ENCODE results near the gene SGK2.
"Not testable (repeated sequence)": the region's sequence is repeated elsewhere in the genome, so short reads cannot be mapped to it uniquely, and the experiment has no call there.

Gene SGK2

GRCh38 chr20:43586641-43587040 is 27.8 kb downstream of the SGK2 start:
- no peak overlapping the region for H2AFZ ChIP-seq
- H3K27me3 ChIP-seq (ENCODE audit: control insufficient read depth, insufficient read depth, low read length), result no peaks in the 10 kb centered on the region
- H3K4me2 ChIP-seq (ENCODE audit: low read length), result no peak overlapping the region
- H3K9me3 ChIP-seq (ENCODE audit: control insufficient read depth, low read length), result no peaks in the 10 kb centered on the region
- no peak for TF ChIP-seq CTCF (IDR thresholded peaks at IDR 0.05)
- no peaks in the 10 kb centered on the region for H3K36me3 ChIP-seq (ENCODE audit: control insufficient read depth, insufficient read depth, low read length)
- no peak overlapping the region for H3K4me3 ChIP-seq (ENCODE audit: low read depth, low read length)
- H3K4me1 ChIP-seq, result peaks cover 3% of the 10 kb centered on the region
- H3K9ac ChIP-seq, result no peak overlapping the region
- H3K79me2 ChIP-seq, result peaks cover 9% of the 10 kb centered on the region
- no peak overlapping the region for H3K27ac ChIP-seq

GRCh38 chr20:43588526-43588925 is 29.7 kb downstream of the SGK2 start:
- H3K36me3 ChIP-seq (ENCODE audit: control insufficient read depth, insufficient read depth, low read length); H3K4me2 ChIP-seq (ENCODE audit: low read length); H3K79me2 ChIP-seq; H3K9me3 ChIP-seq (ENCODE audit: control insufficient read depth, low read length); H3K9ac ChIP-seq; H3K27ac ChIP-seq; H2AFZ ChIP-seq; H3K4me3 ChIP-seq (ENCODE audit: low read depth, low read length); H3K4me1 ChIP-seq; H3K27me3 ChIP-seq (ENCODE audit: control insufficient read depth, insufficient read depth, low read length): not testable (repeated sequence)

GRCh38 chr20:43590036-43590391 is 31.2 kb downstream of the SGK2 start:
- no peak for TF ChIP-seq CTCF (IDR thresholded peaks at IDR 0.05)
- Histone ChIP-seq H3K27ac (peak overlapping the region; percentile 89), H3K9ac (peak overlapping the region; percentile 54), H3K79me2 (peaks cover 9% of the 10 kb centered on the region), H3K27me3 (ENCODE audit: control insufficient read depth, insufficient read depth, low read length) (no peaks in the 10 kb centered on the region), H2AFZ (peak overlapping the region; percentile 100), H3K4me1 (peaks cover 3% of the 10 kb centered on the region), H3K36me3 (ENCODE audit: control insufficient read depth, insufficient read depth, low read length) (no peaks in the 10 kb centered on the region), H3K4me3 (ENCODE audit: low read depth, low read length) (peak overlapping the region; percentile 97), H3K9me3 (ENCODE audit: control insufficient read depth, low read length) (no peaks in the 10 kb centered on the region), H3K4me2 (ENCODE audit: low read length) (peak overlapping the region; percentile 98)

GRCh38 chr20:43590392-43591303 is 31.8 kb downstream of the SGK2 start, which contains the start of gene IFT52:
TSS of gene IFT52 (plus strand) at chr20:43590937. CDS start at chr20:43594699, 3,762 bp downstream.
- H3K36me3 ChIP-seq (ENCODE audit: control insufficient read depth, insufficient read depth, low read length), result no peaks in the 10 kb centered on the region
- peak within 1 kb of the TSS; percentile 54 for H3K9ac ChIP-seq
- peak within 1 kb of the TSS; percentile 100 for H2AFZ ChIP-seq
- peak within 1 kb of the TSS; percentile 89 for H3K27ac ChIP-seq
- peaks cover 9% of the 10 kb centered on the region for H3K79me2 ChIP-seq
- no peaks in the 10 kb centered on the region for H3K27me3 ChIP-seq (ENCODE audit: control insufficient read depth, insufficient read depth, low read length)
- H3K4me3 ChIP-seq (ENCODE audit: low read depth, low read length), result peak within 1 kb of the TSS; percentile 97
- peaks cover 3% of the 10 kb centered on the region for H3K4me1 ChIP-seq
- peak within 1 kb of the TSS; percentile 98 for H3K4me2 ChIP-seq (ENCODE audit: low read length)
- TF ChIP-seq CTCF (IDR thresholded peaks at IDR 0.05), result no peak
- H3K9me3 ChIP-seq (ENCODE audit: control insufficient read depth, low read length), result no peaks in the 10 kb centered on the region

- H3K36me3 ChIP-seq (ENCODE audit: control insufficient read depth, insufficient read depth, low read length); H3K4me3 ChIP-seq (ENCODE audit: low read depth, low read length); H3K27ac ChIP-seq; H3K27me3 ChIP-seq (ENCODE audit: control insufficient read depth, insufficient read depth, low read length); H3K9ac ChIP-seq; H3K4me2 ChIP-seq (ENCODE audit: low read length); H2AFZ ChIP-seq; H3K4me1 ChIP-seq; H3K79me2 ChIP-seq; H3K9me3 ChIP-seq (ENCODE audit: control insufficient read depth, low read length): not testable (repeated sequence)
These were observed 43.1 kb downstream of the SGK2 start for GRCh38 chr20:43601960-43602359.
